Lower leg skin (tissue), 3 donors: ENCODE data around the gene G6PC1.

Experiments
- CTCF ChIP-seq, 3 donors: fragments of 450-650 bp; IDR thresholded peaks; one replicate each; pipeline ENCODE4 v1.5.1; 2016; ENCODE audit warnings: antibody characterized with exemption in 3 of 3, mild to moderate bottlenecking in 3 of 3, moderate library complexity in 2 of 3
- POLR2A ChIP-seq, 2 donors: fragments of 450-650 bp; IDR thresholded peaks; one replicate each; pipeline ENCODE4 v1.6.1; 2016 to 2017; ENCODE audit warnings: antibody characterized with exemption in 2 of 2, mild to moderate bottlenecking in 1 of 2, moderate library complexity in 1 of 2

GRCh38 chr17:42878924-42879595 is 21.5 kb upstream of the G6PC1 start:
- TF ChIP-seq CTCF (IDR thresholded peaks at IDR 0.05) (no peak), POLR2A (IDR thresholded peaks at IDR 0.05) (no peak)
